NCI-H2227 treated with DMSO at 0.1 percent for 48 hours (cell line): Measurements from ENCODE around the gene WDR91.

Experiments
- DNase-seq: peaks from one replicate; lab custom pipeline; 2025; lab: John Stamatoyannopoulos, UW

The WDR91 gene

GRCh38 chr7:135197906-135198655 is 13.2 kb downstream of the WDR91 start:
- DNase-seq = no peak

- DNase-seq = no peak
These were observed 14.0 kb downstream of the WDR91 start for GRCh38 chr7:135197343-135197742.

- no peak for DNase-seq
These were observed 15.2 kb downstream of the WDR91 start for GRCh38 chr7:135195968-135196629.

GRCh38 chr7:135195156-135195555 is 16.2 kb downstream of the WDR91 start:
- no peak for DNase-seq

GRCh38 chr7:135194494-135195095 is 16.7 kb downstream of the WDR91 start:
- DNase-seq = no peak

- DNase-seq = no peak
These were observed 17.7 kb downstream of the WDR91 start for GRCh38 chr7:135193615-135194081.

- DNase-seq = no peak
These were observed 18.3 kb downstream of the WDR91 start for GRCh38 chr7:135192914-135193536.

- no peak for DNase-seq
These were observed 20.6 kb downstream of the WDR91 start for GRCh38 chr7:135190703-135191102.

GRCh38 chr7:135189961-135190360 is 21.4 kb downstream of the WDR91 start:
- no peak for DNase-seq

- no peak for DNase-seq
These were observed 22.1 kb downstream of the WDR91 start for GRCh38 chr7:135189221-135189662.

- no peak for DNase-seq
These were observed 22.9 kb downstream of the WDR91 start for GRCh38 chr7:135188298-135188984.

- DNase-seq = no peak
These were observed 24.5 kb downstream of the WDR91 start for GRCh38 chr7:135186841-135187253.

- DNase-seq = no peak
These were observed 25.1 kb downstream of the WDR91 start for GRCh38 chr7:135186261-135186540.

- DNase-seq = no peak
These were observed 25.7 kb downstream of the WDR91 start for GRCh38 chr7:135185471-135186260.

GRCh38 chr7:135184254-135184841 is 27.0 kb downstream of the WDR91 start:
- no peak for DNase-seq

- DNase-seq = no peak
These were observed 27.8 kb downstream of the WDR91 start for GRCh38 chr7:135183478-135183877.

GRCh38 chr7:135181929-135182678 is 29.2 kb downstream of the WDR91 start:
- DNase-seq = no peak

GRCh38 chr7:135181261-135181928 is 29.9 kb downstream of the WDR91 start:
- DNase-seq = no peak

- no peak for DNase-seq
These were observed 31.2 kb downstream of the WDR91 start for GRCh38 chr7:135180122-135180521.
